B cell (primary cell): ENCODE data around the gene TBR1. TPM values are rescaled to one million over a fixed set of nuclear protein-coding genes. Genes with fewer than 3 reads are reported as not detected.

Experiments
- ATAC-seq: fragments of 200-7000 bp; cut with Tn5 transposase; one replicate; pipeline ENCODE4 v1.10.0; 2021; ENCODE audit warnings: low read depth, mild to moderate bottlenecking, moderate number of reproducible peaks, moderate library complexity
- CTCF ChIA-PET: fragments of 350-600 bp; sonication (Branson Sonifier 250); formaldehyde crosslinking; loops from one replicate; lab custom pipeline; 2021; ENCODE audit warnings: antibody characterized with exemption, inconsistent platforms; lab: Charles Lee
- POLR2A ChIA-PET: fragments of 350-600 bp; sonication (Branson Sonifier 250); formaldehyde crosslinking; loops from one replicate; lab custom pipeline; 2021; ENCODE audit warnings: antibody characterized with exemption; lab: Charles Lee
- DNase-seq: peaks from one replicate; pipeline ENCODE4 v3.0.0; 2013
- H2AFZ ChIP-seq: 2 replicates; pipeline ENCODE4 v1.6.1; 2012; ENCODE audit warnings: mild to moderate bottlenecking, low read depth, low read length; ENCODE audit not compliant: insufficient read depth, poor library complexity, severe bottlenecking
- H3K27ac ChIP-seq, 2 donors: 1 replicate in 1 of 2; 2 replicates in 1 of 2; pipeline ENCODE4 v1.5.1; 2012 to 2013; ENCODE audit warnings: low read length in 2 of 2, mild to moderate bottlenecking in 2 of 2, moderate library complexity in 1 of 2
- H3K27me3 ChIP-seq, 4 experiments: fragments of 200-600 bp in 1 of 4; sonication (generic) in 1 of 4; replicated peaks in 1 of 4; 1 replicate in 2 of 4; 2 replicates in 2 of 4; pipeline versions ENCODE4 v1.6.1 to v1.7.0; 2013 to 2016; ENCODE audit warnings: low read length in 3 of 4, mild to moderate bottlenecking in 2 of 4, mixed read lengths in 1 of 4, moderate library complexity in 1 of 4; ENCODE audit not compliant: insufficient read depth in 4 of 4, control insufficient read depth in 3 of 4; ENCODE audit errors: control extremely low read depth in 1 of 4
- H3K36me3 ChIP-seq, 2 experiments: replicated peaks in 1 of 2; 1 replicate in 1 of 2; 2 replicates in 1 of 2; pipeline versions ENCODE4 v1.6.1 to v1.7.1; 2013; ENCODE audit warnings: low read length in 1 of 2; ENCODE audit not compliant: insufficient read depth in 2 of 2, control insufficient read depth in 1 of 2; ENCODE audit errors: control extremely low read depth in 1 of 2, extremely low read depth in 1 of 2
- H3K4me1 ChIP-seq, 2 donors: fragments of 200-600 bp in 1 of 2; sonication (generic) in 1 of 2; 1 replicate in 1 of 2; 2 replicates in 1 of 2; pipeline versions ENCODE4 v1.5.1 to v1.6.1; 2013 to 2017; ENCODE audit warnings: low read length in 2 of 2; ENCODE audit not compliant: control insufficient read depth in 2 of 2, insufficient read depth in 2 of 2
- H3K4me2 ChIP-seq: replicated peaks from 2 replicates; pipeline ENCODE3; 2012; ENCODE audit warnings: mild to moderate bottlenecking, low read depth, low read length; ENCODE audit not compliant: poor library complexity, severe bottlenecking
- H3K4me3 ChIP-seq, 5 experiments: fragments of 200-600 bp in 1 of 5; sonication (generic) in 1 of 5; 1 replicate in 3 of 5; 2 replicates in 2 of 5; pipeline versions ENCODE4 v1.5.1 to v1.7.0; 2011 to 2016; ENCODE audit warnings: low read length in 4 of 5, mild to moderate bottlenecking in 4 of 5, low read depth in 2 of 5, control low read depth in 1 of 5, moderate library complexity in 1 of 5; ENCODE audit not compliant: insufficient read depth in 1 of 5; ENCODE audit errors: control extremely low read depth in 1 of 5, extremely low read depth in 1 of 5
- H3K79me2 ChIP-seq: fragments of 200-600 bp; sonication (generic); one replicate; pipeline ENCODE4 v1.6.0; 2016; ENCODE audit warnings: low read length; ENCODE audit not compliant: control insufficient read depth, insufficient read depth
- H3K9ac ChIP-seq: fragments of 200-600 bp; sonication (generic); 2 replicates; pipeline ENCODE4 v1.6.1; 2017; ENCODE audit warnings: mild to moderate bottlenecking, low read length, moderate library complexity
- H3K9me3 ChIP-seq, 3 donors: one replicate each; pipeline versions ENCODE4 v1.6.1 to v1.7.1; 2013; ENCODE audit warnings: low read length in 2 of 3; ENCODE audit not compliant: control insufficient read depth in 2 of 3, insufficient read depth in 1 of 3; ENCODE audit errors: control extremely low read depth in 1 of 3
- H4K20me1 ChIP-seq: 2 replicates; pipeline ENCODE4 v1.6.0; 2012; ENCODE audit warnings: mild to moderate bottlenecking, low read length; ENCODE audit not compliant: insufficient read depth, control insufficient read depth, poor library complexity, severe bottlenecking
- H3K27ac Mint-ChIP-seq: one replicate; pipeline ENCODE4 v1.8.0; 2021; ENCODE audit warnings: mixed read lengths
- H3K27me3 Mint-ChIP-seq: one replicate; pipeline ENCODE4 v1.8.0; 2021; ENCODE audit warnings: mixed read lengths
- H3K4me1 Mint-ChIP-seq: one replicate; pipeline ENCODE4 v1.8.0; 2021; ENCODE audit warnings: mixed read lengths
- H3K4me3 Mint-ChIP-seq: one replicate; pipeline ENCODE4 v1.8.0; 2021; ENCODE audit warnings: mixed read lengths
- H3K9me3 Mint-ChIP-seq: one replicate; pipeline ENCODE4 v1.8.0; 2022; ENCODE audit warnings: mixed read lengths; ENCODE audit not compliant: insufficient read depth
- EZH2 ChIP-seq: IDR thresholded peaks from 2 replicates; pipeline ENCODE4 v1.6.1; 2012; ENCODE audit warnings: borderline replicate concordance, low read depth, mild to moderate bottlenecking, moderate library complexity, low read length; ENCODE audit not compliant: insufficient read depth, poor library complexity, severe bottlenecking
- WGBS: methylation state at CpG from one replicate; pipeline ENCODE4 v1.1.5; 2013; ENCODE audit warnings: missing lambda C conversion rate; ENCODE audit not compliant: insufficient coverage; 5-methylcytosine and 5-hydroxymethylcytosine counted together
- intact Hi-C: fragments of 100-400 bp; cut with micrococcal nuclease; formaldehyde crosslinking; loops from one replicate; pipeline ENCODE4 v1.10.0; 2022
- polyA plus RNA-seq: library from polyadenylated mRNA; depleted of rRNA; stranded (reverse); fragments of >200 nt; gene quantifications from 2 replicates; pipeline ENCODE4 v1.2.3, GENCODE V29; 2012
- total RNA-seq, 2 donors: library from RNA; stranded (reverse); fragments of 120-200 nt in 1 of 2; gene quantifications; 1 replicate in 1 of 2; 2 replicates in 1 of 2; pipeline versions ENCODE4 v1.2.3 to v1.2.4, GENCODE V29; 2013 to 2022
- TF ChIP-seq, protein P1 (sequence below): fragments of 200-600 bp; IDR thresholded peaks from one replicate; pipeline ENCODE4 v1.8.0; 2022; ENCODE audit warnings: antibody characterized with exemption, mild to moderate bottlenecking

Gene TBR1
- total and polyA plus RNA-seq, 2 donors (not counting 1 experiment from before 2014, with no cell fraction given): not detected

DNA sequence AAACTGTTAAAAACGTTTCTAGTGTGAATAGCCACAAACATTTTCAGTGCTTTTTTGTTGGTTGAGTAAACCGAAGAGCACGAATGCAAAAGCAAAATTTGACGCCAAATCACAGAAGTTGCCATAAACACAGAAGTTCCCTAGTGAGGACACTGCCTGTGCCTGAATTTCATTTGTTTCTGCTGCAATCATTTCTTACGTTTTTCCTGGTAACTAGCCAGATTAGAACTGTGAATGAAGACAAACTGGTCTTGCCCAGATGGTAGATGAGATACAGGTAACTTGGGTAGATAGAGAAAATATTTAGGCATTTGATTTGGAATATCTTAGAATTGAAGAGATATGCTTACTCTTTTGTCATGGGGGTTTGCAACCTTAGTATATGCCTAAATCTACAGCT is 9.8 kb upstream of the TBR1 start:
- CTCF ChIA-PET: no interaction called here
- peaks cover 0 to 2% of the 10 kb centered on the region in 2 experiments for H3K36me3 ChIP-seq
- Mint-ChIP-seq H3K4me3 (no peak overlapping the region), H3K9me3 (no peaks in the 10 kb centered on the region), H3K27me3 (no peaks in the 10 kb centered on the region), H3K27ac (no peak overlapping the region), H3K4me1 (no peaks in the 10 kb centered on the region)
- no peaks in the 10 kb centered on the region for H4K20me1 ChIP-seq
- no peak overlapping the region for H3K4me3 ChIP-seq
- no peaks in the 10 kb centered on the region for H3K27me3 ChIP-seq
- H3K9me3 ChIP-seq: no peaks in the 10 kb centered on the region
- no peak overlapping the region for H3K9ac ChIP-seq
- H2AFZ ChIP-seq: no peak overlapping the region
- ATAC-seq: no peak
- intact Hi-C loops: no loop called here
- H3K79me2 ChIP-seq: no peaks in the 10 kb centered on the region
- no peak for DNase-seq
- H3K27ac ChIP-seq: no peak overlapping the region
- WGBS: 100% methylated on average over 4 of the region's 5 CpGs
- POLR2A ChIA-PET: no interaction called here
- no peaks in the 10 kb centered on the region for H3K4me1 ChIP-seq
- no peak for TF ChIP-seq EZH2
- TF ChIP-seq, protein P1, sequence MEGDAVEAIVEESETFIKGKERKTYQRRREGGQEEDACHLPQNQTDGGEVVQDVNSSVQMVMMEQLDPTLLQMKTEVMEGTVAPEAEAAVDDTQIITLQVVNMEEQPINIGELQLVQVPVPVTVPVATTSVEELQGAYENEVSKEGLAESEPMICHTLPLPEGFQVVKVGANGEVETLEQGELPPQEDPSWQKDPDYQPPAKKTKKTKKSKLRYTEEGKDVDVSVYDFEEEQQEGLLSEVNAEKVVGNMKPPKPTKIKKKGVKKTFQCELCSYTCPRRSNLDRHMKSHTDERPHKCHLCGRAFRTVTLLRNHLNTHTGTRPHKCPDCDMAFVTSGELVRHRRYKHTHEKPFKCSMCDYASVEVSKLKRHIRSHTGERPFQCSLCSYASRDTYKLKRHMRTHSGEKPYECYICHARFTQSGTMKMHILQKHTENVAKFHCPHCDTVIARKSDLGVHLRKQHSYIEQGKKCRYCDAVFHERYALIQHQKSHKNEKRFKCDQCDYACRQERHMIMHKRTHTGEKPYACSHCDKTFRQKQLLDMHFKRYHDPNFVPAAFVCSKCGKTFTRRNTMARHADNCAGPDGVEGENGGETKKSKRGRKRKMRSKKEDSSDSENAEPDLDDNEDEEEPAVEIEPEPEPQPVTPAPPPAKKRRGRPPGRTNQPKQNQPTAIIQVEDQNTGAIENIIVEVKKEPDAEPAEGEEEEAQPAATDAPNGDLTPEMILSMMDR: no peak
- no peak overlapping the region for H3K4me2 ChIP-seq

DNA sequence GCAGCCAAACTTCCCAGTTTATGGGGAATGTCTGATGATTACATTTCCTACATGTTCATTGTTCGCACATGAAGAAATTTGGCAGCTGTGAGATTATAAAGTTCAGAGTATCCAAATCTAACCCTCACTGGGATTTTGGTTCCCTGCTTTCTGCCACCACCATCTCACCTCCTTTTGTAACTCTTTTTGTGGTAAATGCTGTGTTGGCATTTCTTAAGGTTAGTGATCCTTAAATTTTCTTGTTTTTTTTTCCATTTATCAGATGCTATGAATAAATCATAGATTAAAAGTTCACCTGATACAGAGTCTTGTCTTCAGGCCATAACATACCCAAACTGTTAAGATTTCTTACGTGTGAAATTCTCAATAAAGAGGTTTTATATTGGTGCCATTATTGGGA is 8.5 kb upstream of the TBR1 start:
- no peak overlapping the region for H3K4me3 Mint-ChIP-seq
- H3K4me1 Mint-ChIP-seq: no peaks in the 10 kb centered on the region
- POLR2A ChIA-PET: no interaction called here
- no peak overlapping the region for H3K4me3 ChIP-seq
- no peaks in the 10 kb centered on the region for H3K27me3 ChIP-seq
- no peak for DNase-seq
- no peak overlapping the region for H3K27ac Mint-ChIP-seq
- WGBS: no CpG with 5 or more reads among the region's 2 CpGs
- no peak overlapping the region for H2AFZ ChIP-seq
- TF ChIP-seq EZH2: no peak
- TF ChIP-seq, protein P1: no peak
- H3K4me2 ChIP-seq: no peak overlapping the region
- intact Hi-C loops: no loop called here
- no peaks in the 10 kb centered on the region for H3K79me2 ChIP-seq
- peaks cover 0 to 2% of the 10 kb centered on the region in 2 experiments for H3K36me3 ChIP-seq
- H3K9me3 ChIP-seq: no peaks in the 10 kb centered on the region
- H3K9ac ChIP-seq: no peak overlapping the region
- CTCF ChIA-PET: interaction anchor here (0.7 kb wide), 1 partner anchor 45 kb away, joined by 3 read pairs; no protein-coding TSS in a partner anchor
- H3K4me1 ChIP-seq: no peaks in the 10 kb centered on the region
- H3K27me3 Mint-ChIP-seq: no peaks in the 10 kb centered on the region
- H4K20me1 ChIP-seq: no peaks in the 10 kb centered on the region
- H3K9me3 Mint-ChIP-seq: no peaks in the 10 kb centered on the region
- ATAC-seq: no peak
- H3K27ac ChIP-seq: no peak overlapping the region
